GM04504 (cell line): ENCODE data around the gene MAP2K5.

Experiments
- DNase-seq: peaks from one replicate; pipeline ENCODE4 v3.0.0-alpha.2; 2012; ENCODE audit warnings: low read depth

Gene MAP2K5

DNA sequence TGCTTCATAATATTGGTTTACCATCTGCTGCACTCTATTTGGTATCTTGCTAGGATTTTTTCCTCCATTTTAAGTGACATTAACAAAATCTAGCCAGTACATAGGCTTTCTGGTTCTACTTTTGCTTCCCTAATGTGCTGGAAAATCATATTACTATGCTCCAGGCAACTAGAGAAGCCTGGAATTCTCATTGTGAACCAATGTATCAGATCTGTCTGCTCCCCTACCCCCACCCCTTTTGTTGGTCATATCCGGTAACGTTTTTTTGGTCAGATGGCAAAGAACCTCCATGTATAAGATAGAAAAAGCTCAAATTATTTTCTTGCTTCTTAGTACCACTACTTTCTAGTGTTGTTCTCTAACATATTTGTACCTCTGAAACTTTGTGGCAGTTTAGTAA is 17.1 kb downstream of the MAP2K5 start:
- no peak for DNase-seq

- DNase-seq, result no peak
Observed at GRCh38 chr15:67560320-67560719, 17.8 kb downstream of the MAP2K5 start.

DNA sequence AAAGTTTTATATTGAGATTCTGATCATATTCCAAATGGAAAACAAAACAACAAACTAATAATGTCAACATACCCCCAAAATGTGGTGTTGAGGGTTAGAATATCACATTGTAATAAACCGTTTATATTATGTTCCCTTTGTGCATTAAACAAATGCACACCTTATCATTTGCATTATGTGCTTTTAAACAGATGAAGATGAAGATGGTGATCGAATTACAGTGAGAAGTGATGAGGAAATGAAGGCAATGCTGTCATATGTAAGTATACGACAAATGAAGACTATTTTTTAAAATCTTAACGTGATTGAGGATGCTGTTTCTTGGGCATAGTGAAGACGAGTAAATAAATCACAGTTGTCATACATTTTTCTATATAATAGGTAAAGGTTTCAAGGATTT is 20.6 kb downstream of the MAP2K5 start:
- no peak for DNase-seq

- DNase-seq, result no peak
Observed at GRCh38 chr15:67564021-67564967, 21.8 kb downstream of the MAP2K5 start.

GRCh38 chr15:67564968-67565345 is 22.5 kb downstream of the MAP2K5 start:
- DNase-seq, result no peak

DNA sequence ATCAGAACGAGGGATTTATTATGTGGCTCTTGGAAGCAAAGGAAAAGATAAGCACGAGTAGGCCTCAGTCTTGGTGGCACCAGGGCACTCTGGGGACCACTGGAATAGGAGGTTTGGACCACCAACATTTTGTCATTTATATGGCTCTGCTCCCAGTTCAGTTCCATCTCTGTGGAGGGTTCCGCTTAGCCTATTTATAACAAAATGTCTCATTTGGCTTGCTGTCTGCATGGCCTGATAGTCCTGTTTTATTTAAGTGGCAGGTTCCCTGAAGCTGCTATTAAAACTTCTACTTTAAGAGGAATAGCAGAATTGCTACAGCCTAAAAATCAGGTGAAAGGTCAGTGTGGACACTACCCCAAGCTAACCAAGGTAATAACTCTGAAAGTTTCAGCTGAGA is 27.2 kb downstream of the MAP2K5 start:
- no peak for DNase-seq

DNA sequence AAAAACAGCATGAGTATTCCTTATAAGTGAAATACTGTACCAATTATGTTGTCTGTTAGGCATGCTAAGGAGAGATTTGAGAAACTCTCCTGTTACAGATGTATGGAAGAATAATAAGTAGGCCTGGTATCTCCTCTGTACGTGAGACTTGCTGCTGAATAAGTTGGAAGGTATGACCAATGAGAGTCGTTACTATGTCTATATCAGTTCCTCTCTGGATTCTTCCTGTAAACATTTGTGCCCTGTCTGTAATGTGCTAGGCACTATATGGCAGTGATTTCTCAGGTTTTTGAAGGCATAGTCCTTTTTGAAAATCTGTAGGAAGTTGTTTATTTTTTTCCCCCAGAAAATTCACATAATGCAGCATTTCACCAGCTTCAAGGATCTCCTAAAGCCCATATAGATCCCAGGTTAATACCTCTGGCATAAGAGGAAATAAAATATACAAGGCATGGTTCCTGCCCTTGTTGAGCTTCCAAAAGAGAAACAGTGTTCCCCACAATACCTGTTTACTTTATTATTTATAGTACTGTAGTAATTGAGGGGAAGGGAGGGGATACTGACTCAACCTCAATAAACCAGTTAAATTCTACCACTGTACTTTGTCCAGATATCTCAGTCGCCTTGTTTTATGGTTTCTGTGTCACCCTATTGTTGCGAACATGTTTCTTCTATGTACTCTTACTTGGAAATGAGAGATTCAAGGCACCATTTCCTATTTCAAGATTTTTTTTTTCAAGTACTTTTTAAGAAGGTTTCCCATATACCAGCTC is 28.6 kb downstream of the MAP2K5 start:
- DNase-seq, result no peak

GRCh38 chr15:67571648-67572415 is 29.3 kb downstream of the MAP2K5 start:
- no peak for DNase-seq

GRCh38 chr15:67573194-67573593 is 30.7 kb downstream of the MAP2K5 start:
- no peak for DNase-seq

- DNase-seq, result no peak
Observed at GRCh38 chr15:67575039-67575502, 32.6 kb downstream of the MAP2K5 start.

DNA sequence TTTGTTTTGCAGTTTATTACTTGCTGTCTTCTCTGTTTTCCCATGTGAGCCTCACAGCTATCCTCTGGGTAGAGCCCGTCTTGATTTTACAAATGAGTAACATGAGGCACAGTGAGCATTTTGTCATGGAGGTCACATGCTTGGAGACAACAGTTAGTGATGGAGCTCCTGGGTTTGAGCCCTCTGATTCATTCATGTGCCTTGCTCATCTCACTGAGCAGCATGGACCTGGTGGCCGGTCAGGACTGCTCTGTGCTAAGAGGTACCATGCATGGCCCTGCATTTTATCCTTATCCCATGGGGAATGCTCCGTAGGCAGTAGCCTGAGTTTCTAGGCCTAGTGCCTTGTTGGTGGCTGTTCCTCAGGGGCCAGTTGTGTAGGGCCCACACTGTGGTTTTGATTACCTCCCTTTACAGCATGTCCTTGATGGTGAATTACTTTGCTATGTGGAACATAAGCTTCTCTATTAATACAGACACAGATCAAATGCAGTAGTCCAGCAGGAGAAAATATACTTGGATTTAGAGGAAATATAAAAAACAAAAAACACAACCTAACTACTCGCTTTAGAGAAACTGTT is 35.6 kb downstream of the MAP2K5 start:
- no peak for DNase-seq

DNA sequence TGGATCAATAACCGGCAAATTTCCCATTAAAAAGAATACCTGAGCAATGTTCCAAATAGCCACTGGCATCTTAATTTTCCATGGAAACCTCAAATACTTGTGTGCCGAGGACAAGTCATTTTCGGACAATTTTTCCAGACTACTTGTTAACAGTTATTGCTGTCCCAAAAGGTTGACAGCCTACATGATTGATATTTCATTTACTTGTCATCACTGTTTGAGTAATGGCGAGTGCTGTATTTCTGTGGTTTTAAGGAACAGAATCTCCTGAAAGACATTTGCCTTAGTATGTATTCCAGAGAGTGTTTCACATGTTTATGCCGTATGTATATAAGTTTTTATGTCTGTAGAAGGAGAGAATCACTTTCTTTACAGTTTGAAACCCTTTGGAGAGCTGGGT is 36.7 kb downstream of the MAP2K5 start:
- no peak for DNase-seq

GRCh38 chr15:67579967-67580366 is 37.5 kb downstream of the MAP2K5 start:
- no peak for DNase-seq

- no peak for DNase-seq
Observed at GRCh38 chr15:67584157-67584556, 41.7 kb downstream of the MAP2K5 start.

- no peak for DNase-seq
Observed at GRCh38 chr15:67585681-67586080, 43.2 kb downstream of the MAP2K5 start.

GRCh38 chr15:67587331-67587730 is 44.8 kb downstream of the MAP2K5 start:
- no peak for DNase-seq

DNA sequence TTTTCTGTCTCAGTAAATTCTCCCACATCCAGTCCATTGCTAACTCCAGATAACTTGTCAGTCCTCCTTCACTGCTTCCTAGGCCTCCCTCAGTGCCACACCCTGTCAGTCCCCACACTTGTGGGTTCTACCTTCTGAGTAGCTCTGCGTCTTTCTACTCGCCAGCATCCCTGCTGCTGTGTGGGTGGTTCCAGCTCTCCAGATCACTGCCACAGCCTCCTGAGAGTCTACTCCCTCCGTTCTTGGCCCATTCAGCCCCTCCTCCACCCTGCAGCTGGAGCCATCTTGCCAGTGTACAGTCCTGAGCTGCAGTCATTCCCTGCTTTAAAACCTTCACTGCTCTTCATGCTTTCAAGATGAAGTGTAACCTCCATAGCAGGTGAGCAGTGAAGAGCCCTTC is 45.3 kb downstream of the MAP2K5 start:
- DNase-seq, result no peak

GRCh38 chr15:67590191-67590590 is 47.7 kb downstream of the MAP2K5 start:
- DNase-seq, result no peak

DNA sequence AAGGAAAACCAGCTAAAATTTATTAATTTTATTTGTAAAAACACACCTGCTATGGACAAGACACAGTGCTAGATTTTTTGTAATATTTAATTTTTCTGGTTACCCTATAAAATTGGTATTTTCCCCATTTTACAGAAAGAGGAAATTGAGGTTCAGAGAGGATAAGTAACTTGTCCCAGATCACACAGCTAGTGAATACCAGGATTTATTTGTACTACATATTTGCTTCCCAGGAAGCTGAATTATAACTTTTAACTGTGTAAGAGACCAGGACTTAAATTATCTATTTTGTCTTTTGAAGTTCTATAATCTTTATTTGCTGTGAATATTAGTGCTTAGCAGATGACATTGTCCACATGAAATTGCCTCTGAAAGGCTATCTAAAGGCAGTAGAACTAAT is 49.7 kb downstream of the MAP2K5 start:
- no peak for DNase-seq

GRCh38 chr15:67593562-67593961 is 51.1 kb downstream of the MAP2K5 start:
- DNase-seq, result no peak

- no peak for DNase-seq
Observed at GRCh38 chr15:67594770-67595169, 52.3 kb downstream of the MAP2K5 start.

DNA sequence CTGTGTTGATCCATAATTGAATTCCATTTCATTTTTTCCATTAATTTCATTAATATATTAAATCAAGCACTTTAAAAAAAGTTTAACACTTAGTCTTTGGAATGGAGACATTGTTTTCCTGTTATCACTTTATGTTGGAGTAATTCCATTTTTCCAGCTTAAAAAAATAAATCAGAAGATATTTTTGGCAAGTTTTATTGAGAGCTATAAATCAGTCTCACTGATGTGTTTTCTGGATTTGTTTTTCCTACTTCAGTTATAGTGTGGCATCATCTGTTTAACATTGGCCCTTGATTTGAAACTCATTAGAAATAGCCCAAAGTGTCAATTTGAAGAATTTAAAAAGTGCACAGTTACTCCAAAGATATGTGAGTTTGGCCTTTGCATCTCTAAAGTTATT is 53.1 kb downstream of the MAP2K5 start:
- DNase-seq, result no peak
